Body of pancreas (tissue), 4 donors: ENCODE measurements around the gene KLHL22. TPM values are rescaled to one million over a fixed set of nuclear protein-coding genes. Genes with fewer than 3 reads are reported as not detected.

Source experiments
- ATAC-seq: fragments of 150-250 bp; one replicate; pipeline ENCODE4 v1.9.1; 2016
- DNase-seq, 4 donors: peaks; one replicate each; pipeline ENCODE4 v3.0.0-alpha.2; 2019
- H3K27ac ChIP-seq, 4 donors: fragments of 200-600 bp; sonication (generic); 1 replicate in 3 of 4; 2 replicates in 1 of 4; pipeline versions ENCODE4 v1.5.1 to v1.6.1; 2016 to 2019; ENCODE audit warnings: mild to moderate bottlenecking in 1 of 4, mixed read lengths in 1 of 4, moderate library complexity in 1 of 4
- H3K27me3 ChIP-seq, 2 donors: fragments of 200-600 bp; sonication (generic); one replicate each; pipeline ENCODE4 v1.6.0; 2016; ENCODE audit warnings: mild to moderate bottlenecking in 1 of 2
- H3K36me3 ChIP-seq, 2 donors: fragments of 200-600 bp; sonication (generic); replicated peaks in 1 of 2; 2 replicates each; pipeline ENCODE4 v1.5.1; 2016; ENCODE audit warnings: low read depth in 2 of 2; ENCODE audit not compliant: insufficient read depth in 1 of 2
- H3K4me1 ChIP-seq: fragments of 200-600 bp; sonication (generic); one replicate; pipeline ENCODE4 v1.6.0; 2016
- H3K4me3 ChIP-seq, 2 donors: fragments of 200-600 bp; sonication (generic); 1 replicate in 1 of 2; 2 replicates in 1 of 2; pipeline ENCODE4 v1.5.1; 2016 to 2019
- H3K9me3 ChIP-seq, 3 donors: fragments of 200-600 bp; sonication (generic); 1 replicate in 2 of 3; 2 replicates in 1 of 3; pipeline ENCODE4 v1.5.1; 2016
- POLR2A ChIP-seq, 3 donors: fragments of 450-650 bp; IDR thresholded peaks; one replicate each; pipeline ENCODE4 v1.6.1; 2016; ENCODE audit warnings: antibody characterized with exemption in 3 of 3, mild to moderate bottlenecking in 2 of 3
- WGBS, 2 donors: methylation state at CpG; one replicate each; pipeline ENCODE4 v1.1.5; 2017; 5-methylcytosine and 5-hydroxymethylcytosine counted together
- intact Hi-C: fragments of 100-400 bp; cut with DNase I; formaldehyde crosslinking; loops from one replicate; pipeline ENCODE4 v1.15.1; 2023
- total RNA-seq, 2 donors: library from RNA; depleted of rRNA; stranded (reverse); fragments of >200 nt; gene quantifications; one replicate each; pipeline ENCODE4 v1.1.0, GENCODE V29; 2016
- TF ChIP-seq, protein P1 (sequence below), 7 experiments: fragments of 450-650 bp in 4 of 7; fragments of 200-600 bp in 3 of 7; sonication (generic) in 3 of 7; IDR thresholded peaks; one replicate each; pipeline ENCODE4 v1.5.1; 2016 to 2019; ENCODE audit warnings: antibody characterized with exemption in 7 of 7

The KLHL22 gene
- total RNA-seq, 2 donors from 2014 or later = 10.1 to 11.9 TPM

DNA sequence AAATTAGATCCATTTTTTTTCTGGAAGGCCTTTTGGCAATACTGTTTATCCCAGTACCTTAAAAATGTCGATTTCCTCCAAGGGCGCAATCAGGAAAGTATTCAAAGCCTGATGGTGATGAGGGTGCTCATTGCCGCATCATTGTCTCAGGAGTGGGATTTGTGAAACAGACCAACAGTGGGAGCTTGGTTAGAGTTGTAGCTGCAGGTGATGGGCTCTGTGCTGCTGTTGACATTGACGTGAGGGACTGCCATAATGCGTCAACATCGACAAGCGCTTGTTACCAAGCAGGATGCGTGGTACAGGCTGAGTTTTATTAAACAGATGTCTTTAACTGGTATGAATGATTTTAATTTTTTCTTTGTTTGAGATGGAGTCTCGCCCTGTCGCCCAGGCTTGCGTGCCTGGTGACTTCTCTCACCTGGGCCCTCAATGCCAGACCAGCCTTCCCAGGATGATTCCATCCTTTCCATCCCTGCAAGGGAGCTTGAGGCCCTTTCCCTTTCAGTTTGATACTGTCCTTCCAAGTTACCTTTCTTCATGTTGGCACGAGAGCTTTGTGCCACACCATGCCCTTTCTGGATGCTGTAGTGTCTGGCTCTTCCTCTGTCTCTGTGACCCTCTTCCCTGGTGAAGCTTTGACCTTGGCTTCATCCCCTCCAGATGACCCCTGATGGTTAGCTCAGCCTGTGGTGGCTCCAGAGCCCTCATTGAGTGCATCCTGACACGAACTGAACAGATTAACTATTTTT, 22.4 kb upstream of the KLHL22 start:
- peaks cover 0 to 2% of the 10 kb centered on the region in 2 donors for H3K36me3 ChIP-seq
- WGBS, 2 donors = 83 to 89% methylated on average over 13 of the region's 13 CpGs
- intact Hi-C loops = no loop called here
- peak overlapping the region in 2 of 4 donors; percentile 17 to 30 for H3K27ac ChIP-seq
- no peak for ATAC-seq
- TF ChIP-seq, protein P1, sequence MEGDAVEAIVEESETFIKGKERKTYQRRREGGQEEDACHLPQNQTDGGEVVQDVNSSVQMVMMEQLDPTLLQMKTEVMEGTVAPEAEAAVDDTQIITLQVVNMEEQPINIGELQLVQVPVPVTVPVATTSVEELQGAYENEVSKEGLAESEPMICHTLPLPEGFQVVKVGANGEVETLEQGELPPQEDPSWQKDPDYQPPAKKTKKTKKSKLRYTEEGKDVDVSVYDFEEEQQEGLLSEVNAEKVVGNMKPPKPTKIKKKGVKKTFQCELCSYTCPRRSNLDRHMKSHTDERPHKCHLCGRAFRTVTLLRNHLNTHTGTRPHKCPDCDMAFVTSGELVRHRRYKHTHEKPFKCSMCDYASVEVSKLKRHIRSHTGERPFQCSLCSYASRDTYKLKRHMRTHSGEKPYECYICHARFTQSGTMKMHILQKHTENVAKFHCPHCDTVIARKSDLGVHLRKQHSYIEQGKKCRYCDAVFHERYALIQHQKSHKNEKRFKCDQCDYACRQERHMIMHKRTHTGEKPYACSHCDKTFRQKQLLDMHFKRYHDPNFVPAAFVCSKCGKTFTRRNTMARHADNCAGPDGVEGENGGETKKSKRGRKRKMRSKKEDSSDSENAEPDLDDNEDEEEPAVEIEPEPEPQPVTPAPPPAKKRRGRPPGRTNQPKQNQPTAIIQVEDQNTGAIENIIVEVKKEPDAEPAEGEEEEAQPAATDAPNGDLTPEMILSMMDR (IDR thresholded peaks at IDR 0.05) = no peak
- TF ChIP-seq POLR2A (IDR thresholded peaks at IDR 0.05) = no peak
- no peaks in the 10 kb centered on the region for H3K27me3 ChIP-seq
- no peak overlapping the region for H3K4me3 ChIP-seq
- H3K4me1 ChIP-seq = peaks cover 9% of the 10 kb centered on the region
- no peak for DNase-seq
- H3K9me3 ChIP-seq = no peaks in the 10 kb centered on the region

DNA sequence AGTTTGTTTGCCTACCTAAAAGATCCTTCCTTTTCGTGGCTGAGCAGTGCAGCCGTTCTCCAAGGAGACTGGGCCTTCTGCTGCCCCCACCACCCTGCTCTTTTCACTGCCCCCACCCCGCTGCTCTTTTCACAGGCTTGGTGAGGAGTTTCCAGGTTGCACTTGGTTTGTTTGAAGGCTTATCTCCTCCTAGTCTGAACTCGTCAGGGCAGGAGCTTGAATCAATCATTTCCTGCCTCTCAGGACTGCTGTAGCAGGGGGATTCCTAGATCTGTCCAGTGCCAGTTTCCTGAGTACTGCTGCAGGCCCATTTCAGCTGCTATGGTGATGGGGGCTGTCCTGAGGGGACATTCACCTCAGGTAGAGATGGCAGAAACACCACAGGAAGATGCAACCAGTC, 21.8 kb upstream of the KLHL22 start:
- Histone ChIP-seq H3K27ac (peak overlapping the region in 2 of 4 donors; percentile 17 to 30), H3K36me3 (peaks cover 0 to 2% of the 10 kb centered on the region in 2 donors), H3K4me1 (peaks cover 9% of the 10 kb centered on the region), H3K4me3 (no peak overlapping the region), H3K9me3 (no peaks in the 10 kb centered on the region), H3K27me3 (no peaks in the 10 kb centered on the region)
- DNase-seq = no peak
- intact Hi-C loops = no loop called here
- TF ChIP-seq, protein P1 (IDR thresholded peaks at IDR 0.05) = no peak
- no peak for TF ChIP-seq POLR2A (IDR thresholded peaks at IDR 0.05)
- ATAC-seq = no peak
- WGBS, 2 donors = 34 to 38% methylated on average over 4 of the region's 4 CpGs

DNA sequence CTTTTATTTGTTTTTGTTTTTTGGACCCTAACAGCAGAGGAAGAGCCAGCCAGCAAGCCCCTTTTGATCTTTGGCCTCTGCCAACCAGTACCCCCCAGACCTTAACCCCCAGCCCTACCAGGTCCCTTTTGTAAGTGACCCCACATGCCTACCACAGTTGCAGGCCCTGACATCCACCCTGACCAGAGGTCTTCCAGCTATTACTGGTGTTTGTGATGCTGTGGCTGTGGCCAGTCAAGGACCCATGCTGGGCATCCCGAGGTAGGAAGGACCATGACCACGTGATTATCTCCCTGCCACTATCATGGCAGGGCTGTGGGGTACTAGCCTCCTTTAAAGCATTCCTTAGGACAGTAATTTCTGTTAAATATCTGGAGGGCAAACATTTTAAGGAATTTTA, 20.8 kb upstream of the KLHL22 start:
- Histone ChIP-seq H3K27me3 (no peaks in the 10 kb centered on the region), H3K9me3 (no peaks in the 10 kb centered on the region), H3K4me1 (peaks cover 9% of the 10 kb centered on the region), H3K4me3 (no peak overlapping the region), H3K36me3 (peaks cover 0 to 2% of the 10 kb centered on the region in 2 donors), H3K27ac (no peak overlapping the region)
- WGBS, 2 donors = 88 to 92% methylated on average over 2 of the region's 2 CpGs
- no peak for ATAC-seq
- intact Hi-C loops = no loop called here
- TF ChIP-seq POLR2A (IDR thresholded peaks at IDR 0.05) = no peak
- TF ChIP-seq, protein P1 (IDR thresholded peaks at IDR 0.05) = no peak
- no peak for DNase-seq

DNA sequence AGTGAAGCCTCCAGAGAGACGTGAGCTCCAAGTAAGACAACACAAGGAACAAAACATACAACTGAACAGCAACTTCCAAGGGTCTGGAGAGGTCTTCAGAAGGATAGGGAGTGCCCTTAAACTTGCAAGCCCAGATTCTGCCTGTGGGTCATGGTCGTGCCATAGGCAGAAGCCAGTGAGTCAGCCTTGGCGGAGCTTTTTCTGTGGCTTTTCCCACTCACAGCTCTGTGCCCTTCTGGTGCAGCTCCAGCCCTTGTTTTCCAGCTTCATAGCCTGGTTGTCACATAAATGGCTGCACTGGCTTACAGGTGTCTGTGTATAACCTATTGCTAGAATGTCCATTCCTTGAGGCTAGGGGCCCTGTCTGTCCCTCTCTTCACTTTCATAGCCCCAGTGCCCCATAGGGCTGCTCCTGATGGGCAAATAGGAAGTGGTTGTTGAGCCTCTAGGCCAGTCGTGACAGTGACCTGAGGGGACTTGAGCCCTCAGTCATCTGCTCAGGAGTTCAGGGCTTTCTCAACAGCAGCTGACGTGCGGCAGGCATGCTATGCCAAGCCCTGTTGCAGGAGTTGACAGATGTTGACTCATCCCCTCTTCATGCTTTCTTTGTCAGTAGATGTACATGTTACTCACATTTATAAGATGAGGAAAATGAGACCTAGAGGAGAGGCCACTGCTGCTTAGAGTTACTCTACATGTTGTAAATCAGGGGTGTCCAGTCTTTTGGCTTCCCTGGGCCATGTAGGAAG, 19.2 kb upstream of the KLHL22 start:
- Histone ChIP-seq H3K4me1 (peaks cover 22% of the 10 kb centered on the region), H3K9me3 (no peaks in the 10 kb centered on the region), H3K36me3 (no peaks in the 10 kb centered on the region), H3K27me3 (no peaks in the 10 kb centered on the region), H3K4me3 (no peak overlapping the region), H3K27ac (no peak overlapping the region)
- intact Hi-C loops = no loop called here
- TF ChIP-seq, protein P1 (IDR thresholded peaks at IDR 0.05) = no peak
- TF ChIP-seq POLR2A (IDR thresholded peaks at IDR 0.05) = no peak
- DNase-seq (no peak), ATAC-seq (no peak)
- 80 to 86% methylated on average over 6 of the region's 6 CpGs for WGBS, 2 donors
